HepG2 (cell line): ENCODE data around the gene PIGO. TPM values are rescaled to one million over a fixed set of nuclear protein-coding genes. Genes with fewer than 3 reads are reported as not detected.

Experiments used
- ATF4 ChIP-seq, 2 experiments: fragments of 450-650 bp in 1 of 2; sonication (generic) in 1 of 2; formaldehyde crosslinking; IDR thresholded peaks; 2 replicates each; pipeline versions ENCODE4 v1.5.0 to v1.8.0; 2020 to 2022; ENCODE audit warnings: mild to moderate bottlenecking in 1 of 2, missing genetic modification reagents in 1 of 2
- FOXA3 ChIP-seq: IDR thresholded peaks from 2 replicates; pipeline ENCODE4 v1.6.1; 2016; ENCODE audit warnings: missing genetic modification reagents, missing compliant biosample characterization
- FOXP4 ChIP-seq: sonication (generic); formaldehyde crosslinking; IDR thresholded peaks from 2 replicates; pipeline ENCODE4 v1.4.0; 2020; ENCODE audit warnings: missing genetic modification reagents
- MAFK ChIP-seq, 2 experiments: IDR thresholded peaks in 1 of 2; conservative IDR thresholded peaks in 1 of 2; 2 replicates each; pipeline ENCODE4 v1.6.1; 2011; ENCODE audit warnings: improper control_type of control experiment in 2 of 2, low read length in 2 of 2
- MAZ ChIP-seq, 2 experiments: sonication (generic) in 1 of 2; formaldehyde crosslinking in 1 of 2; IDR thresholded peaks; 2 replicates each; pipeline versions ENCODE4 v1.5.0 to v1.6.1; 2012 to 2020; ENCODE audit warnings: low read depth in 2 of 2, mild to moderate bottlenecking in 2 of 2, borderline replicate concordance in 1 of 2, improper control_type of control experiment in 1 of 2, low read length in 1 of 2, missing genetic modification reagents in 1 of 2, moderate library complexity in 1 of 2
- MED1 ChIP-seq: sonication (generic); formaldehyde crosslinking; IDR thresholded peaks from 2 replicates; pipeline ENCODE4 v1.4.0; 2020; ENCODE audit warnings: missing genetic modification reagents
- MYNN ChIP-seq: sonication (generic); formaldehyde crosslinking; IDR thresholded peaks from 2 replicates; pipeline ENCODE4 v1.4.0; 2020; ENCODE audit warnings: mild to moderate bottlenecking, low read depth, missing genetic modification reagents
- NFIB ChIP-seq: sonication (generic); formaldehyde crosslinking; IDR thresholded peaks from 2 replicates; pipeline ENCODE4 v1.9.0; 2021; ENCODE audit warnings: missing genetic modification reagents, mild to moderate bottlenecking, borderline replicate concordance
- PLSCR1 ChIP-seq: sonication (generic); formaldehyde crosslinking; IDR thresholded peaks from 2 replicates; pipeline ENCODE4 v1.5.0; 2020; ENCODE audit warnings: missing genetic modification reagents, mild to moderate bottlenecking, borderline replicate concordance
- PTBP1 ChIP-seq: fragments of 200-400 bp; formaldehyde crosslinking; IDR thresholded peaks from 2 replicates; pipeline ENCODE4 v1.6.1; 2018; ENCODE audit warnings: low read length, low read depth; ENCODE audit not compliant: poor library complexity, severe bottlenecking
- RFX5 ChIP-seq: IDR thresholded peaks from 2 replicates; pipeline ENCODE4 v1.6.1; 2011; ENCODE audit warnings: low read depth, low read length, improper control_type of control experiment
- SAFB2 ChIP-seq: sonication (generic); formaldehyde crosslinking; IDR thresholded peaks from 2 replicates; pipeline ENCODE4 v1.5.1; 2020; ENCODE audit warnings: missing genetic modification reagents, low read depth, mild to moderate bottlenecking, borderline replicate concordance
- STAG1 ChIP-seq: sonication (generic); formaldehyde crosslinking; IDR thresholded peaks from 2 replicates; pipeline ENCODE4 v1.4.0; 2020; ENCODE audit warnings: missing genetic modification reagents
- TRIM24 ChIP-seq: sonication (generic); formaldehyde crosslinking; IDR thresholded peaks from 2 replicates; pipeline ENCODE4 v1.8.0; 2022; ENCODE audit warnings: mild to moderate bottlenecking, missing genetic modification reagents
- UBTF ChIP-seq: sonication (generic); formaldehyde crosslinking; IDR thresholded peaks from 2 replicates; pipeline ENCODE4 v1.4.0; 2020; ENCODE audit warnings: mild to moderate bottlenecking, missing genetic modification reagents
- ZBTB1 ChIP-seq: sonication (generic); formaldehyde crosslinking; IDR thresholded peaks from 2 replicates; pipeline ENCODE4 v1.4.0; 2020; ENCODE audit warnings: missing genetic modification reagents, borderline replicate concordance
- ZNF12 ChIP-seq: sonication (generic); formaldehyde crosslinking; IDR thresholded peaks from 2 replicates; pipeline ENCODE4 v1.5.0; 2020; ENCODE audit warnings: missing genetic modification reagents
- ZNF121 ChIP-seq: sonication (generic); formaldehyde crosslinking; IDR thresholded peaks from 2 replicates; pipeline ENCODE4 v1.5.0; 2020; ENCODE audit warnings: mild to moderate bottlenecking, missing genetic modification reagents
- ZNF431 ChIP-seq: sonication (generic); formaldehyde crosslinking; IDR thresholded peaks from 2 replicates; pipeline ENCODE4 v1.9.0; 2022; ENCODE audit warnings: missing genetic modification reagents, low read depth, mild to moderate bottlenecking, borderline replicate concordance
- ZNF577 ChIP-seq: sonication (generic); formaldehyde crosslinking; IDR thresholded peaks from 2 replicates; pipeline ENCODE4 v1.4.0; 2020; ENCODE audit warnings: mild to moderate bottlenecking, low read depth, missing genetic modification reagents, borderline replicate concordance
- ZNF878 ChIP-seq: sonication (generic); formaldehyde crosslinking; IDR thresholded peaks from 2 replicates; pipeline ENCODE4 v1.8.1; 2023; ENCODE audit warnings: mild to moderate bottlenecking, missing genetic modification reagents, moderate library complexity
- ZZZ3 ChIP-seq: sonication (generic); formaldehyde crosslinking; IDR thresholded peaks from 2 replicates; pipeline ENCODE4 v1.4.0; 2020; ENCODE audit warnings: missing genetic modification reagents, mild to moderate bottlenecking, borderline replicate concordance
- polyA plus RNA-seq, 8 experiments: library from polyadenylated mRNA; depleted of rRNA in 3 of 8; stranded (reverse) in 7 of 8; unstranded in 1 of 8; fragments of >200 nt; fragmentation: Illumina TruSeq in 4 of 8; extraction: Trizol in 4 of 8; gene quantifications; 2 replicates each; pipeline versions ENCODE4 v1.2.1 to v1.2.3, GENCODE V29; 2011 to 2016; ENCODE audit warnings: low read depth in 4 of 8, missing spikeins in 1 of 8, mixed read lengths in 1 of 8; ENCODE audit not compliant: insufficient read depth in 1 of 8
- total RNA-seq, 5 experiments: library from RNA; depleted of rRNA; stranded (reverse); fragments of >200 nt; fragmentation: Illumina TruSeq; extraction: Trizol; gene quantifications; 2 replicates each; pipeline ENCODE4 v1.2.3, GENCODE V29; 2016; ENCODE audit warnings: low read depth in 1 of 5

Gene PIGO
- total and polyA plus RNA-seq, 2 of the 13 experiments (the other 11 are each of a cell fraction or from before 2014, with no cell fraction given): 20.5 to 26.2 TPM

- TF ChIP-seq UBTF (CRISPR knock-in tag) (peak; percentile 53), PLSCR1 (no peak), ZNF878 (CRISPR knock-in tag) (peak; percentile 84; the same call in 1 of the 2 replicates), STAG1 (CRISPR knock-in tag) (0 out of 2 replicates have a peak, but pooled peaks have one; percentile 7), ZNF431 (CRISPR knock-in tag) (peak; percentile 15; the same call in 1 of the 2 replicates), NFIB (CRISPR knock-in tag) (no peak), ZNF577 (no peak), RFX5 (no peak), MYNN (no peak), FOXP4 (no peak), MAFK (conservative IDR thresholded peaks at IDR 0.05 in 1 of 2, IDR thresholded peaks at IDR 0.05 in 1 of 2; ENCODE audit: low read length in 2 of 2) (no peak), SAFB2 (CRISPR knock-in tag) (no peak), MED1 (CRISPR knock-in tag) (0 out of 2 replicates have a peak, but pooled peaks have one; percentile 12), FOXA3 (CRISPR knock-in tag) (no peak; the same call in 1 of the 2 replicates), PTBP1 (peak; percentile 81), ZNF121 (CRISPR knock-in tag) (peak; percentile 87), ZNF12 (CRISPR knock-in tag) (no peak), ZZZ3 (CRISPR knock-in tag) (no peak), ATF4 (CRISPR knock-in tag; IDR thresholded peaks at IDR 0.05) (no peak), ZBTB1 (CRISPR knock-in tag) (no peak), MAZ (IDR thresholded peaks at IDR 0.05; ENCODE audit: borderline replicate concordance, low read depth, low read length) (no peak), MAZ (CRISPR knock-in tag; IDR thresholded peaks at IDR 0.05; ENCODE audit: low read depth) (peak; percentile 16), TRIM24 (CRISPR knock-in tag) (no peak)
These were observed 16.7 kb downstream of the PIGO start, which contains the start of gene FANCG (continued) for GRCh38 chr9:35079426-35080341.
